G401 (cell line): ENCODE data around the gene PDZD2. TPM values are rescaled to one million over a fixed set of nuclear protein-coding genes. Genes with fewer than 3 reads are reported as not detected.
"Not testable (repeated sequence)": the region's sequence is repeated elsewhere in the genome, so short reads cannot be mapped to it uniquely, and the experiment has no call there.

Source experiments
- DNase-seq: peaks from one replicate; pipeline ENCODE4 v3.0.0-alpha.2; 2015; ENCODE audit warnings: low spot score
- in situ Hi-C: cut with HindIII; loops from 2 replicates; pipeline ENCODE4 v1.10.0; 2016; ENCODE audit warnings: low sequenced_read_pairs, mixed read lengths
- total RNA-seq: library from RNA; depleted of rRNA; stranded (reverse); fragments of >200 nt; shearing (Covaris generic); gene quantifications from 2 replicates; pipeline ENCODE4 v1.2.3, GENCODE V29; 2014

Gene PDZD2
- total RNA-seq, 1 experiment from 2014 or later = 9.3 TPM

GRCh38 chr5:31725996-31726395, 87.1 kb downstream of the PDZD2 start:
- DNase-seq = no peak
- in situ Hi-C loops = no loop called here

GRCh38 chr5:31726952-31727351, 88.0 kb downstream of the PDZD2 start:
- DNase-seq = no peak
- in situ Hi-C loops = no loop called here

- in situ Hi-C loops = no loop called here
- no peak for DNase-seq
Observed at GRCh38 chr5:31728039-31728438, 89.1 kb downstream of the PDZD2 start.

- in situ Hi-C loops, DNase-seq: not testable (repeated sequence)
Observed at GRCh38 chr5:31728806-31729205, 89.9 kb downstream of the PDZD2 start.

GRCh38 chr5:31730139-31730538, 91.2 kb downstream of the PDZD2 start:
- DNase-seq = no peak
- in situ Hi-C loops = no loop called here

GRCh38 chr5:31731016-31731415, 92.1 kb downstream of the PDZD2 start:
- DNase-seq = no peak
- in situ Hi-C loops = no loop called here

GRCh38 chr5:31731710-31732301, 92.9 kb downstream of the PDZD2 start:
- in situ Hi-C loops = no loop called here
- DNase-seq = no peak

- DNase-seq, in situ Hi-C loops: not testable (repeated sequence)
Observed at GRCh38 chr5:31732821-31733220, 93.9 kb downstream of the PDZD2 start.

- DNase-seq = peak; percentile 41
- in situ Hi-C loops = no loop called here
Observed at GRCh38 chr5:31733371-31733770, 94.4 kb downstream of the PDZD2 start.

- in situ Hi-C loops = no loop called here
- no peak for DNase-seq
Observed at GRCh38 chr5:31736127-31736526, 97.2 kb downstream of the PDZD2 start.

GRCh38 chr5:31738199-31738598, 99.3 kb downstream of the PDZD2 start:
- in situ Hi-C loops = no loop called here

GRCh38 chr5:31741496-31741895, 102.6 kb downstream of the PDZD2 start:
- in situ Hi-C loops = no loop called here
- peak; percentile 36 for DNase-seq

More at GRCh38 chr5:31738199-31738598, 99.3 kb downstream of the PDZD2 start:
- DNase-seq = no peak

- in situ Hi-C loops = no loop called here
- no peak for DNase-seq
Observed at GRCh38 chr5:31743678-31744077, 104.7 kb downstream of the PDZD2 start.

- DNase-seq = no peak
- in situ Hi-C loops = no loop called here
Observed at GRCh38 chr5:31748458-31749172, 109.7 kb downstream of the PDZD2 start.

GRCh38 chr5:31750215-31750614, 111.3 kb downstream of the PDZD2 start:
- DNase-seq = no peak
- in situ Hi-C loops = no loop called here

GRCh38 chr5:31751610-31752009, 112.7 kb downstream of the PDZD2 start:
- in situ Hi-C loops = no loop called here
- no peak for DNase-seq

GRCh38 chr5:31753700-31754357, 114.9 kb downstream of the PDZD2 start:
- in situ Hi-C loops = no loop called here
- no peak for DNase-seq

- DNase-seq = no peak
- in situ Hi-C loops = no loop called here
Observed at GRCh38 chr5:31754358-31754704, 115.4 kb downstream of the PDZD2 start.

GRCh38 chr5:31754741-31755675, 116.1 kb downstream of the PDZD2 start:
- in situ Hi-C loops = no loop called here
- no peak for DNase-seq
